Thyroid gland (tissue), 4 donors: ENCODE data around the gene SLC8A1.

Experiments
- CTCF ChIP-seq, 6 experiments: fragments of 200-600 bp in 3 of 6; fragments of 450-650 bp in 3 of 6; sonication (generic) in 3 of 6; IDR thresholded peaks; one replicate each; pipeline ENCODE4 v1.5.1; 2016 to 2019; ENCODE audit warnings: antibody characterized with exemption in 6 of 6, mild to moderate bottlenecking in 2 of 6, inconsistent platforms in 1 of 6, moderate library complexity in 1 of 6
- POLR2A ChIP-seq, 2 donors: fragments of 450-650 bp; IDR thresholded peaks; one replicate each; pipeline ENCODE4 v1.6.1; 2017; ENCODE audit warnings: antibody characterized with exemption in 2 of 2, mild to moderate bottlenecking in 2 of 2, moderate library complexity in 1 of 2

DNA sequence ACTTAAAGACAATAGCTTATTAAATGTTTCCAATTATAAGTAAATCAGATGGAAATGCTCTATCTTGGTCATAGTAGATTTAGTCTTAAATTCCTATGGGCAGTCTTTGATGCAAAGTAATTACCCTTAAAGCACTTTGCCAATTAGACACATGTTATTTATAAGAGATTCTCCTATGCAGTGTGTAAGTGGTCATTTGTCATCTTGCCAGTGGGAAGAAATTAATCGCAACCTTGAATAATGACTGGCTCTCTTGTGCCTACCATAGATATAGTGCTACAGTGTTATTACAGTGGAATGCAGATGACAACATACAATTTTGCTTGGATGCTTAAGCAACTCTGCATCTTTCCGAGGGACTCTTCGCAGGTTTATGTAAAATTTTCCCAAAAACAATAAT lies 361.8 kb downstream of the SLC8A1 start:
- no peak for TF ChIP-seq CTCF (IDR thresholded peaks at IDR 0.05)
- TF ChIP-seq POLR2A (IDR thresholded peaks at IDR 0.05) = no peak
